ENCODE results near the gene COQ8A.

Gene COQ8A

DNA sequence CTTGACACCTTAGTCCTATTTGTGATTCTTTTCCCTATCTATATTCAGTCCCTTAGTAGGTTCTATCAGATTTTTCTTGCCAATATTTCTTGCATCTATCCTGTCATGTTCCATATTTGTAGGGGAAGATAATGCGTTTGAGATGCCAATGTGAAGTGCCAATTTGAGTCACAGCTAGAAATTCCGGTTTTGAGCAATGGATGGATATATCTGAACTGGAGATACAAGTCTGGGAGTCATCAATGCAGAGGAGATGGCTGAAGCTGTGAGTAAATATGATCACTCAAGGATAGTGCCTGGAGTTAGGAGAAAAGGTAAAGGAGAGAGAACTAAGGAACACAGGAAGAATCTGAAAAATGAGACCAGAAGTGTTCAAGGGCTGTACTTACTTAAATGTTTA, 93.8 kb downstream of the COQ8A start:
- no peak for DNase-seq

DNA sequence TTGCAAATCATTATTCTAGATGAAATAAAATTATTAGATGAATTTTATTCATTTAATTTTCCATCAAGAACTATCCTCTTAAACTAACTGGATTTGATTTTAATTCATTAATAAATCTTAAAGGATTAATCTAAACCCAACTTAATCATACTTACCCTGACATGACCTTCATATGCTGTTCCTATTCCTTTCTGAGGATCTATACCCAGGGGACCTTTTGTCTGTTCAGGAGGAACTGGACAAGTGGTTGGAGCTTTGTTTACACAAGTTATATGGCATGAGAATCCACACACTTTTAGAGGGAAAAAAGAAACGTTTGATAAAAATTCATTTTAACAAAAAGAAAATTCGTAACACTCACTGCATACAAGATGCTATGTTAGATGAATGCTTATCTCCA, 95.2 kb downstream of the COQ8A start:
- no peak for DNase-seq

DNA sequence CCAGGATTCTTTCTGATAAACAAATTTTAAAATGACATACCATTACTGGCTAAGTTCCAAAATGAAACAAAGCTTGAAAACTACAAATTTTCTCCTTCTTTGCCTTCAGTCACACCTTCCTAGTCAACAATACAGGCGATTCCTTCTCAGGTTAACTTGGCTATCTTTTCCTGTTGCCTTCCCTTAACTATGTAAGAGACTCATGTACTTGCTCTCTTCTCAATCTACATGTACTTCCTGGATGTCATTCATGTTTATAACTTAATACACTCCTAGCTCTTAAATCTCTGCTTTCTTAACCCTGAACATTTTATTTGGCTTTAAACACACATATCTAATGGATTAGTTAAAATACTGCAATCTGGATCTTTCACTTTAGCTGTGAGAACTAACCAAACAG, 97.0 kb downstream of the COQ8A start:
- DNase-seq = no peak
